K562 (cell line): Measurements from ENCODE around the gene PPP1CB. TPM values are rescaled to one million over a fixed set of nuclear protein-coding genes. Genes with fewer than 3 reads are reported as not detected.

Experiments used
- ARHGAP35 ChIP-seq: fragments of 450-650 bp; IDR thresholded peaks from 2 replicates; pipeline ENCODE4 v1.6.1; 2018; ENCODE audit not compliant: partially characterized antibody
- ATF7 ChIP-seq: fragments of 450-650 bp; IDR thresholded peaks from 2 replicates; pipeline ENCODE4 v1.7.1; 2014; ENCODE audit warnings: mild to moderate bottlenecking, moderate library complexity
- BRCA1 ChIP-seq, 2 experiments: fragments of 450-650 bp in 1 of 2; sonication (generic) in 1 of 2; formaldehyde crosslinking in 1 of 2; IDR thresholded peaks; 2 replicates each; pipeline versions ENCODE4 v1.5.0 to v1.6.1; 2017 to 2020; ENCODE audit warnings: mild to moderate bottlenecking in 1 of 2, missing genetic modification reagents in 1 of 2
- CHD1 ChIP-seq: fragments of 200-600 bp; sonication (generic); IDR thresholded peaks from one replicate; pipeline ENCODE4 v1.6.1; 2012; ENCODE audit warnings: mild to moderate bottlenecking, moderate library complexity, low read length, inconsistent platforms
- E2F4 ChIP-seq: sonication (generic); formaldehyde crosslinking; IDR thresholded peaks from 2 replicates; pipeline ENCODE4 v1.8.0; 2022; ENCODE audit warnings: mild to moderate bottlenecking, low read depth, missing genetic modification reagents
- GTF2E2 ChIP-seq: fragments of 200-800 bp; sonication (Bioruptor generic); IDR thresholded peaks from 2 replicates; pipeline ENCODE4 v1.6.1; 2016; ENCODE audit warnings: missing genetic modification characterization, missing compliant biosample characterization
- IFI16 ChIP-seq: fragments of 250-450 bp; sonication (Bioruptor Pico); IDR thresholded peaks from 2 replicates; pipeline ENCODE4 v2.1.2; 2022; ENCODE audit warnings: mild to moderate bottlenecking, inconsistent platforms
- JUNB ChIP-seq: fragments of 450-650 bp; formaldehyde crosslinking; conservative IDR thresholded peaks from 2 replicates; pipeline ENCODE4 v1.4.0; 2020; ENCODE audit warnings: mild to moderate bottlenecking
- PHF20 ChIP-seq: fragments of 450-650 bp; IDR thresholded peaks from 2 replicates; pipeline ENCODE4 v1.6.1; 2018; ENCODE audit not compliant: partially characterized antibody
- POU5F1 ChIP-seq: fragments of 150-350 bp; IDR thresholded peaks from 2 replicates; pipeline ENCODE4 v1.6.1; 2014; ENCODE audit warnings: borderline replicate concordance, low read length, low read depth, mild to moderate bottlenecking; ENCODE audit not compliant: partially characterized antibody
- ZBTB40 ChIP-seq, 2 experiments: fragments of 450-650 bp in 1 of 2; sonication (generic) in 1 of 2; formaldehyde crosslinking in 1 of 2; IDR thresholded peaks; 2 replicates each; pipeline versions ENCODE4 v1.7.1 to v1.9.0; 2016 to 2022; ENCODE audit warnings: inconsistent platforms in 1 of 2, mild to moderate bottlenecking in 1 of 2, missing genetic modification reagents in 1 of 2
- ZKSCAN1 ChIP-seq: fragments of 150-350 bp; IDR thresholded peaks from 2 replicates; pipeline ENCODE4 v1.6.1; 2016; ENCODE audit warnings: low read depth, low read length
- ZNF232 ChIP-seq: sonication (generic); formaldehyde crosslinking; IDR thresholded peaks from 2 replicates; pipeline ENCODE4 v1.8.0; 2022; ENCODE audit warnings: mild to moderate bottlenecking, missing genetic modification reagents
- ZNF695 ChIP-seq: fragments of 450-650 bp; formaldehyde crosslinking; IDR thresholded peaks from 2 replicates; pipeline ENCODE4 v1.4.0; 2020; ENCODE audit warnings: mild to moderate bottlenecking, moderate library complexity
- polyA plus RNA-seq, 8 experiments: library from polyadenylated mRNA; depleted of rRNA in 4 of 8; stranded (reverse) in 5 of 8; unstranded in 3 of 8; fragments of >200 nt; fragmentation: Nextera tagmentation in 2 of 8; fragmentation: Illumina TruSeq in 1 of 8; extraction: Ambion mirVana in 2 of 8; extraction: Trizol in 1 of 8; gene quantifications; 2 replicates each; pipeline versions ENCODE4 v1.2.1 to v1.2.3, GENCODE V29; 2011 to 2014; ENCODE audit warnings: inconsistent platforms in 1 of 8, missing spikeins in 1 of 8
- total RNA-seq, 7 experiments: library from RNA; depleted of rRNA in 6 of 7; stranded (reverse); fragments of >200 nt in 6 of 7; fragmentation: Illumina TruSeq in 2 of 7; extraction: Trizol in 2 of 7; gene quantifications; 2 replicates each; pipeline versions ENCODE4 v1.2.1 to v1.2.3, GENCODE V29; 2011 to 2021; ENCODE audit warnings: low replicate concordance in 1 of 7

Gene PPP1CB
- total and polyA plus RNA-seq, 9 of the 15 experiments (the other 6 are each of a cell fraction or from before 2014, with no cell fraction given): 25.6 to 118 (median 58.9) TPM

- peak; percentile 44; the same call in 1 of the 2 replicates for TF ChIP-seq ZBTB40 (IDR thresholded peaks at IDR 0.05)
- TF ChIP-seq ZBTB40 (CRISPR knock-in tag; IDR thresholded peaks at IDR 0.05): no peak
- TF ChIP-seq E2F4: no peak
- TF ChIP-seq BRCA1 (IDR thresholded peaks at IDR 0.05): no peak
- TF ChIP-seq BRCA1 (CRISPR knock-in tag; IDR thresholded peaks at IDR 0.05): no peak
- TF ChIP-seq CHD1: peak; percentile 85
- peak; percentile 75; the same call in 1 of the 2 replicates for TF ChIP-seq GTF2E2 (tag)
- peak; percentile 78; the same call in 1 of the 2 replicates for TF ChIP-seq ZKSCAN1
- no peak for TF ChIP-seq ZNF695
- TF ChIP-seq ATF7: peak; percentile 88
- TF ChIP-seq ARHGAP35: no peak
- TF ChIP-seq PHF20: peak; percentile 77
- TF ChIP-seq ZNF232 (CRISPR knock-in tag): no peak
- TF ChIP-seq JUNB (CRISPR knock-in tag): no peak
- TF ChIP-seq POU5F1: peak; percentile 42
- no peak for TF ChIP-seq IFI16 (CRISPR knock-in tag)
Measured at GRCh38 chr2:28751252-28751955, at the start of gene PPP1CB (continued).
